SU-DHL-6 (cell line): ENCODE data around the gene MYH15.

ENCODE experiments used
- CTCF ChIP-seq: fragments of 200-600 bp; sonication (generic); IDR thresholded peaks from one replicate; pipeline ENCODE4 v1.5.1; 2017; ENCODE audit warnings: antibody characterized with exemption, mild to moderate bottlenecking, low read length, moderate library complexity; ENCODE audit not compliant: insufficient read depth, poor library complexity, severe bottlenecking
- EZH2phosphoT487 ChIP-seq: fragments of 200-600 bp; sonication (generic), shearing (Covaris generic); conservative IDR thresholded peaks from 2 replicates; pipeline ENCODE4 v1.6.1; 2018; ENCODE audit warnings: mild to moderate bottlenecking, antibody characterized with exemption, low read length, moderate library complexity, mixed read lengths

GRCh38 chr3:108448593-108448992, 61.8 kb downstream of the MYH15 start:
- no peak for TF ChIP-seq CTCF
- no peak for TF ChIP-seq EZH2phosphoT487
